Measurements from ENCODE around the gene RASGRP3.

GRCh38 chr2:33467413-33467812, 9.0 kb upstream of the RASGRP3 start:
- TF ChIP-seq CTCF (conservative IDR thresholded peaks at IDR 0.05; ENCODE audit: low read depth, low read length) (no peak), EZH2 (IDR thresholded peaks at IDR 0.05; ENCODE audit: borderline replicate concordance, low read depth, low read length, poor library complexity, severe bottlenecking) (no peak)
